Hematopoietic multipotent progenitor cell (in vitro differentiated cells): ENCODE measurements around the gene TNK2. TPM values are rescaled to one million over a fixed set of nuclear protein-coding genes. Genes with fewer than 3 reads are reported as not detected.

Experiments
- DNase-seq, 3 donors: peaks; one replicate each; pipeline ENCODE4 v3.0.0-alpha.2; 2011 to 2015; ENCODE audit warnings: low read depth in 2 of 3, low spot score in 2 of 3
- total RNA-seq: library from RNA; depleted of rRNA; stranded (reverse); fragments of >200 nt; gene quantifications from one replicate; pipeline ENCODE4 v1.2.3, GENCODE V29; 2012

TNK2 gene
- total RNA-seq, 1 donor: 42.5 TPM

- DNase-seq: no peak
Observed at GRCh38 chr3:195886181-195887141, 21.9 kb downstream of the TNK2 start.

DNA sequence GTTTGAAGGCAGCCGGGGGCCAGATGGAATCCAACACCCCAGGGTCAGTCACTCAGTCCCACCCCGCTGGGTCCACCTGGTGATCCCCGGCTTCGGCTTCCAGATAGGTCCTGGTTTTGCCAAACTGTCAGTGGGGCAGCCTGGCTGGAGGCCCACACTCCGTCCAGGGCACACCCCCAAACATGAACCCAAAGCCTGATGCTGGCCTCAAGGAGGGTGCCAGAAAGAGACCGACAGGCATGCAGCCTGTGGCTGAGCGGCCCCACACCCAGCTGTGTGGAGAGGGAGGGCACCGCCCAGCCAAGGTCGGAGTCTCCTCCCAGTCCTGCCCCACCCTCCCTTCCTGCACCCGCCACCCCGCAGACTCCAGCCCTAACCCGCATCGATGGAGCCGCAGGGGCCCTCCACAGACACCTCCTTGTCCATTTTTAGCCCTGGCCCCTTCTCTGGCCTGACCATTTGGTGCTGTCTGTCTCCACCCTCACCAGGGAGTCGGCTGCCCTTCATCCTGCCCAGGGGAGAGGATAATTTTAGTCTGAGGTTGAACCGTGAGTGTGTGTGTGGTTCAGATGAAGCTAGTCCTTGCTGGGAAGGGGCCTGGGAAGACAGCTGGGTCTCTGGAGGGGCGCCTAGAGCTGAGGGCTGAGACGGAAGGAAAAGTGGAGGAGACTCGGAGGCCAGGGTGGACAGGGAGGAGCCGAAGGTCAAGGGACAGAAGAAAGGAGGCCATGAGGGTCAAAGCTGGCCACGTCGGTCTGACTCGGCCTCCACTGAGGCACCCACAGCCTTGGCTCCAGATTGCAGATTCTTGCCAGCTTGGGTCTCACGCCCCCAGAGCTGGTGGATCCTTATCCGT is 23.1 kb downstream of the TNK2 start:
- DNase-seq: no peak

GRCh38 chr3:195884691-195885035 is 23.7 kb downstream of the TNK2 start:
- no peak for DNase-seq

- no peak for DNase-seq
Observed at GRCh38 chr3:195883801-195884200, 24.6 kb downstream of the TNK2 start.

GRCh38 chr3:195883160-195883559 is 25.2 kb downstream of the TNK2 start:
- DNase-seq: no peak

- DNase-seq: no peak
Observed at GRCh38 chr3:195882002-195882441, 26.3 kb downstream of the TNK2 start.

DNA sequence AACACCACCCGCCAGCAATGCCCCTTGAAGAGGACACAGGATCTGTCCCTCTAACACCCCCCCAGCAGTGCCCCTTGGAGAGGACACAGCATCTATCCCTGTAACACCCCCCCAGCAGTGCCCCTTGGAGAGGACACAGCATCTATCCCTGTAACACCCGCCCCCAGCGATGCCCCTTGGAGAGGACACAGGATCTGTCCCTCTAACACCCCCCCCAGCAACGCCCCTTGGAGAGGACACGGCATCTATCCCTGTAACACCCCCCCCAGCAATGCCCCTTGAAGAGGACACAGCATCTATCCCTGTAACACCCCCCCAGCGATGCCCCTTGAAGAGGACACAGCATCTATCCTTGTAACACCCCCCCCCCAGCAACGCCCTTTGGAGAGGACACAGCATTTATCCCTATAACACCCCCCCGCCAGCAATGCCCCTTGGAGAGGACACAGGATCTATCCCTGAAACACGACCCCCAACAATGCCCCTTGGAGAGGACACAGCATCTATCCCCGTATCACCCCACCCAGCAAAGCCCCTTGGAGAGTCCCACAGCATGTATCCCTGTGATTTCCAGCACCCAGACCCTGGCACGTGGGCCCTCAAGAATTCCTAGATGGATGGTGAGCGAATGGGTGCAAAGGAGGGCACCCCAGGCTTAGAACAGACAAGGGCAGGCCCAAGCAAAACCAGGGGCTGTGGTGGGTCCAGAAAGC is 26.9 kb downstream of the TNK2 start:
- no peak for DNase-seq

DNA sequence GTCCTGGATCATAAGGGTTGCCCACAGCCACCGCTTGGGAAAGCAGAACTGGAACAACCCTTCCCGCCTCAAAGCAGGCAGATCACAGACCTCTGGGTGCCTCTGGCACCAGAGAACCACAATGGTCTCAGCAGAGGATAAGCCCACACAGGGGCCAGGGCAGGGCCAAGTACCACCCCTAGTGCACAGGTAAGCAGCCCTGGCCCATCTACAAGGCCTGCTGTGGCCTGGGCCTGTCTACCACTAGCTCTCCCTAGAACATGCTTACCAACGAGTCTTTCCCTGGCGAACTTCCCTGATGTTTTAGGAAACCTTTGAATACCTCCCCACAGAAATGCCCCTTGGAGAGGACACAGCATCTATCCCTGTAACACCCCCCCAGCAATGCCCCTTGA is 28.3 kb downstream of the TNK2 start:
- DNase-seq: no peak

- no peak for DNase-seq
Observed at GRCh38 chr3:195879416-195880036, 28.8 kb downstream of the TNK2 start.

GRCh38 chr3:195878424-195879274 is 29.7 kb downstream of the TNK2 start:
- DNase-seq: no peak

GRCh38 chr3:195877767-195878423 is 30.5 kb downstream of the TNK2 start:
- DNase-seq: no peak

DNA sequence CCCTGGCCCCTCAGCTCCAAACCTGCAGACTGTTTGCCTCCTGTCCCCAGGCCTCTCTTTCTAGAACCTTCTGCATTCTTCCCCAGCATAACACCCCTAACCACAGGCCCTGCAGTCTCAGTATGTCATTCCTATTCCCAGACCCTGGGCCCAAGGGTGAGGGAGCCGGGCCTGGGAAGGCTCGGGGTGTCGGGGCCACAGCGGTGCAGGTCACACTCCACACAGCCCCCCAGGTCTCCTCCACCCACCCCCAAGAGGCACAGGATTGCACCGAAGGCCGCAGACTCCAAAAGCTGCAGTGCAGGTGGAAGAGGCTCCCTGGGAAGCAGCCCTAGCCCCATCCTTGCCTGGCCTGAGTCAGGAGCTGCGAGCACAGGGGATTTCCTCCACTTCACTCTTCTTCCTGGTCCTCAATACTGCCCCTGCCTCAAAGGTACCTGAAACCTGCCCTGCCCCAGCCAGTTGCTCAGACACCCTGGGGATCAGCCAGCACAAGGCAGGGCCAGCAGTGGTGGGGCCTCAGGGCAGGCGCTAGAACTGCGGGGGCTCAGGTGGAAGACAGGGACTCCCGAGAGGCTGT is 31.1 kb downstream of the TNK2 start:
- no peak for DNase-seq

DNA sequence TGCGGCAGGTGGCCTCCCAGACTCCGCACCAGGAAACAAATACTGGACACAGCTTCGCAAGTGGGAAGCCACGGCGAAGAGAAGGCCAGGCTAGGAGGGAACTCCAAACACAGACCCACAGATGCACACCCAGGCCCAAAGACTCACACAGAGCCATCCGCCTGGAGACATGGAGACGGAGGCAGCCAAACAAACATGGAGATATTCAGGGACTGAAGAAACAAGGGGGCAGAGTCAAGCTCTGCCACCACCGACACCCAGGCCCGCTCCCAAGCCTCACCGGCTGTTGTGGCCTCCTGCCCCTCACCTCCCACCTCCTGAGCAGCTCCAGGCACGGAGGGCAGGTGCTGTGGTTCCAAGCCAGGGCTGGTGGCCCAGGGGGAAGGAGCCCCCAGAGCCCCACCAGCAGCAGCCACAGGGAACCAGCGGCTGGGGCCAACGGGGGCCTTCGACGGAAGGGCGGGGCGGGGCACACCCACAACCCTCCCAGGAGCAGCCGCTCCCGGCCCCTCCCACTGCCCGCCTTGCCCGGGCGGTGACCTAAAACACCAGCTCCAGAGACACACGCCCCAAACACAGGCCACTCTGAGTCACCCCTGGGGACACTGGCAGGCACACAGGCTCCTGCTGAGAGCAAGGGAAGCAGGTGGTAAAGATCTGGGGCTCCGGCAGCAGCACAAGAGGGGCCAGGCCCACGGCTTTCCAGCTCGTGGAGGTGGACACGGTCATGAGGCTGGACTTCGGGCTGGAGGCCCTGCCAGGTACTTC is 31.9 kb downstream of the TNK2 start:
- no peak for DNase-seq

DNA sequence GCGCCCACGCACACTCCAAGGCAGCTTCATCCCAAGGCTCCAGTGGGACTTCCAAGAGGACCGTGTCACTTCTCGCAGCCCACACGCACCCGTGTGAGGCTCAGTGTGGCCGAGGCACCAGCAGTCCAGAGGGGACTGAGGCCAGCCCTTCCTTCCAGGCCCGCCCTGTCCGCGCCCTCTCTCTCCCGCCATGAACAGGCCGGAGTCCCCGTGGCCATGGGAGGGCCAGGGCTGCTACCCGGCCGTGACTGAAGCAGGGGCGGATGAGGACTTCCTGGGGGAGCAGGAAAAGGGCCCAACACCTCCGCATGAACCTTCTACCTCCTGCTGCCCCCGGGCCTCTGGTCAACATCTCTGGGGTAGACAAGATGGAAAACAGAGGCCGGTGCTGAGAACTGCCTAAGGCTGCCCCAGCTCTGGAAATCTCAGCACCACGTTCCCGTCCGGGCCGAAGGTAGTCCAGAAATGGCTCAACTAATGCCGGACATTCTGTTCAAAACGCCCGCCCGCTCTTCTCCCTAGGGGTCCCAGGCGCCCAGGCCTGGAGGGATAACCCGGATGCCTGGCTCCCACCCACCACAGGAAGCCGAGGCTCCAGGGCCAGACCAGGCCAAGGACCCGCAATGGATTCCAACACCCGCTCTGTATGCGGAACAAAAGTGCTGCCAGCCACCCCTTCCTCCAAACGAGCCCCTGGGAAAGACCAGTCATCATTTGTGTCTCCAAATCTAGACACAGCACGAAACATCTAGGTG is 32.7 kb downstream of the TNK2 start:
- DNase-seq: no peak

- DNase-seq: no peak
Observed at GRCh38 chr3:195873971-195874370, 34.4 kb downstream of the TNK2 start.

DNA sequence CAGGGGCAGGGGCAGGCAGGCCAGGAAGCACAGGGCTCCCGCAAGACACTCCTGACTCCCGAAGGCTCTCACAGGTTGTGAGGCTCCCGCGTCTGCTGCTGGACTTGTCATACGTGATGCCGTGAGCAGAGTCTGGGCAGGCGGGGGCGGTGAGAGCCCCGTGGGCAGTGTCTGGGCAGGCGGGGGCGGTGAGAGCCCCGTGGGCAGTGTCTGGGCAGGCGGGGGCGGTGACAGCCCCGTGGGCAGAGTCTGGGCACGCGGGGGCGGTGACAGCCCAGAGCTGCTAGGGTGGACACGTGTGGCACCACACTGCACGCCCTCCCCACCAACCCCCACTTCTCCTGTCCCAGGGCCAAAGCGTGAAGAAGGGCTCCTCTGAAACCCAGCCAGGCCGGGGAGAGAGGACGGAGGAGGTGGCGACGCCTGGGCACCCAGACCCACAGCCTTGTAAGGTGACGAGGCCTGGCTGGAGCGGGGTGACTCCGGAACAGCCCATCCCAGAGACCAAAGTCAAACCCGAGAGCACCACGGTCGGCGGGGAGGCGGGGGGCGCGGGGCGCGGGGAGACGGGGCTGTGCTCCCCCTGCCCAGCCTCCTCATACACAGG is 35.0 kb downstream of the TNK2 start:
- no peak for DNase-seq

GRCh38 chr3:195872800-195873199 is 35.6 kb downstream of the TNK2 start:
- DNase-seq: no peak
